Inflammatory macrophage treated with lipopolysaccharide for 1 hour (primary cell): ENCODE results near the gene SFXN3.
"Not testable (repeated sequence)": the region's sequence is repeated elsewhere in the genome, so short reads cannot be mapped to it uniquely, and the experiment has no call there.

ENCODE experiments used
- DNase-seq, 2 donors: peaks; one replicate each; pipeline ENCODE4 v3.0.0-alpha.2; 2020 to 2022

The SFXN3 gene

GRCh38 chr10:101016814-101017213 is 14.2 kb upstream of the SFXN3 start:
- no peak for DNase-seq

GRCh38 chr10:101018118-101018599 is 12.9 kb upstream of the SFXN3 start:
- DNase-seq: peak; percentile 54 to 62

GRCh38 chr10:101018600-101019439 is 12.2 kb upstream of the SFXN3 start:
- peak; percentile 68 to 92 for DNase-seq

GRCh38 chr10:101019440-101019703 is 11.7 kb upstream of the SFXN3 start:
- no peak for DNase-seq

GRCh38 chr10:101020427-101021075 is 10.5 kb upstream of the SFXN3 start:
- peak in 1 of 2 donors; percentile 68 for DNase-seq

GRCh38 chr10:101021239-101021638 is 9.8 kb upstream of the SFXN3 start:
- no peak for DNase-seq

GRCh38 chr10:101021692-101022251 is 9.3 kb upstream of the SFXN3 start:
- no peak for DNase-seq

GRCh38 chr10:101022967-101023705 is 7.9 kb upstream of the SFXN3 start:
- DNase-seq: no peak

GRCh38 chr10:101027106-101027720 is 3.8 kb upstream of the SFXN3 start:
- DNase-seq: peak; percentile 50 to 75

GRCh38 chr10:101028446-101029337 is 2.3 kb upstream of the SFXN3 start:
- DNase-seq: peak in 1 of 2 donors; percentile 52

- DNase-seq: no peak
These were observed 1.3 kb upstream of the SFXN3 start for GRCh38 chr10:101029520-101030295.

- DNase-seq: no peak
These were observed 422 bp upstream of the SFXN3 start for GRCh38 chr10:101030496-101031127.

GRCh38 chr10:101031796-101032636 is 982 bp downstream of the SFXN3 start:
- peak; percentile 77 to 79 for DNase-seq

GRCh38 chr10:101032637-101033224 is 1.7 kb downstream of the SFXN3 start:
- DNase-seq: peak; percentile 54 to 71

- no peak for DNase-seq
These were observed 2.2 kb downstream of the SFXN3 start for GRCh38 chr10:101033276-101033675.

- DNase-seq: not testable (repeated sequence)
These were observed 3.4 kb downstream of the SFXN3 start for GRCh38 chr10:101034404-101034803.

GRCh38 chr10:101035314-101035713 is 4.3 kb downstream of the SFXN3 start:
- no peak for DNase-seq

- DNase-seq: no peak
These were observed 5.1 kb downstream of the SFXN3 start for GRCh38 chr10:101035916-101036702.
